Measurements from ENCODE around the gene OR10G4. TPM values are rescaled to one million over a fixed set of nuclear protein-coding genes. Genes with fewer than 3 reads are reported as not detected.
"Not testable (repeated sequence)": the region's sequence is repeated elsewhere in the genome, so short reads cannot be mapped to it uniquely, and the experiment has no call there.

The OR10G4 gene
- not detected in 2 replicates for total RNA-seq (2014; rRNA removed; shearing (Covaris generic))

- DNase-seq (ENCODE audit: low spot score), result no peak
Observed at GRCh38 chr11:124012697-124013096, at the start of gene OR10G4. Gene OR10G4, plus strand, starts transcription at chr11:124012997. Its CDS starts 2,578 bp downstream, at chr11:124015575.

DNA sequence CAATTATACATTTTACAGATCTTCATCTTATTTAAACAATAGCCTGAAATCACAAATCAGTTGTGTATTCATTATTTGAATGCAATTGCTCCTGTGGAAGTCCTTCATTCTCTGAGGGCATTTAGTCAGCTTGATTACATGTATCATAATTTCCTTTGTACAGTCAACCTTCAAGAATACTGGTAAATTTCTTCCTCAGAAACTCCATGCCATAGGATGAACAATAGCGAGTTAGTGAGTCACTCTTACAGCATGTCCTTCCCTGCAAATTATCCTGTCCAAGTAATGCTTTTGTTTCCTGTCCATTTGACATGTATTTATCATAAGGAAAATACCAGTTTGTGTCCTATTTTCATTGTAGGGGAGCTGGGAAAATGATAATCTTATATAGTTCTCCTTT lies 39.0 kb upstream of the OR10G4 start:
- no peak for DNase-seq (ENCODE audit: low spot score)

- no peak for DNase-seq (ENCODE audit: low spot score)
Observed at GRCh38 chr11:123976770-123977560, 35.8 kb upstream of the OR10G4 start.

DNA sequence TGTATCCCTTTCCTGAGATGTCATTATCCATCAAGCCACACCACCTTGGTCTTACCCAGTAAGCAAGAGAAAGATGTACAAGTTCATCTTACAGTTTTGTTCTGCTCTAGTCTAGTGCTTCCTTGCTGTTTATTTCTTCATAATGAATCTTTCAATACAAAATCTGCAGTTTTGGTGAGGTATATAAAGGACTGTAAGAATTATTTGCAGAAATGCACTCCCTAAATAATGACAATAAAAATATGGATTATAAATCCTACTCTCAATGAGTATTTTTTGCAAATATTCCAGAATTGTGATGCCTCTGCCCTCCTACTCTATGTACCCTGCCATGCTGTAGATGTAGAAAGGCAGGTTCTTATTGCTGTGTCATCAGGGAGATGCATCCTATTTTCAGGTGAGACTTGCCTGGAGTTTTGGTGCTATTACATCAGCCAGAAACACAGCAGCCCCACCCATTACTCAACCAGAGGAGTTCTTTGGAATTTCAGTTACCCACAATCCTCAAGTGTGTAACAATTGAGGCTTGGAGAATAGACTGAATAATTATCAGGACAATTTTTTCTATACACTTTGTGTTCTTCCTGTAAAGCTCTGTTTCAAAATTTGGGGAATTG lies 35.0 kb upstream of the OR10G4 start, which contains the start of gene OR10S1:
Gene OR10S1 (minus strand): TSS at position 51 of the 617 bp plus-strand sequence. CDS start 117 bp downstream, outside the sequence.
- no peak for DNase-seq (ENCODE audit: low spot score)

DNA sequence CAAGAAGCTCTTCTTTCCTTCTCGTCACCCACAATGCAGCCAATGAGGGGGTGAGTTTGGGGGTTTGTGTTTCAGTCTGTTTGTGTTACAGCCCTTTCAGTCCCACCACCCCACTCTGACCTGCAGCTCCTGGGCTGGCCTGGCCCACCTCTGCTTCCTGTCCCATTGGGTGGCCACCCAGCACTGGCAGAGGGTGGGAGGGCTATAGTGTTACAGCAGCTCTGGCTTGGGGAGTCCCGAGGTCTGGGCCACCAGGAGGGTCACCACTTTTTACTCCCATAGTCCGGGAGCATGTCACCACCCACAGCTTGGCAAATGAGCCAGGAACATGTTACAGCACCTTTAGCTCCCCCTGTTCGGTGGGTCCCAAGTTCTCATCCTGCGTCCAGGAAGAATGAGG lies 33.5 kb upstream of the OR10G4 start:
- DNase-seq (ENCODE audit: low spot score), result no peak

DNA sequence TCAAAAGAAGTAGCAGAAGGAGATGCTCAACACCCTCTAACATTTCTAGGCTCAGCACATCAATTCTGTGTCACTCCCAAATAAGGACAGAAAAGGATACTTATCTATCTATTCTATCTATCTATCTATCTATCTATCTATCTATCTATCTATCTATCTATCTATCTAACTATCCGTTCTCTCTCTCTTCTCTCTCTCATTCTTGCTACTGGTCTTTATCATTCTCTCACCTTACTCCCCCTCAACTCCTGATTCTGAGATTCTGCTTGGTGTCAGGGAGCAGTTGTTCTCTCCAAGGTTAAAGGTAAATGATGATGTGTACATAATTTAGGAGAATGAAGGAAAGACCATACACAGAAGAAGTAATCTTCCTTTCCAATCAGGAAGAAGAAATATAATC lies 17.7 kb upstream of the OR10G4 start, which contains the start of gene OR10G6:
Gene OR10G6 (minus strand): TSS at position 43 of the 400 bp plus-strand sequence. CDS start 0 bp downstream, at position 43.
- no peak for DNase-seq (ENCODE audit: low spot score)

GRCh38 chr11:124015837-124016236 lies 3.0 kb downstream of the OR10G4 start:
- DNase-seq (ENCODE audit: low spot score), result not testable (repeated sequence)

- DNase-seq (ENCODE audit: low spot score), result no peak
Observed at GRCh38 chr11:124026498-124026897, 13.7 kb downstream of the OR10G4 start, which contains the start of gene OR10G8. Gene OR10G8, plus strand, starts transcription at chr11:124026798. Its CDS starts 2,825 bp downstream, at chr11:124029623.

GRCh38 chr11:124036666-124037065 lies 23.9 kb downstream of the OR10G4 start:
- no peak for DNase-seq (ENCODE audit: low spot score)

- DNase-seq (ENCODE audit: low spot score), result no peak
Observed at GRCh38 chr11:124039557-124039956, 26.8 kb downstream of the OR10G4 start.

DNA sequence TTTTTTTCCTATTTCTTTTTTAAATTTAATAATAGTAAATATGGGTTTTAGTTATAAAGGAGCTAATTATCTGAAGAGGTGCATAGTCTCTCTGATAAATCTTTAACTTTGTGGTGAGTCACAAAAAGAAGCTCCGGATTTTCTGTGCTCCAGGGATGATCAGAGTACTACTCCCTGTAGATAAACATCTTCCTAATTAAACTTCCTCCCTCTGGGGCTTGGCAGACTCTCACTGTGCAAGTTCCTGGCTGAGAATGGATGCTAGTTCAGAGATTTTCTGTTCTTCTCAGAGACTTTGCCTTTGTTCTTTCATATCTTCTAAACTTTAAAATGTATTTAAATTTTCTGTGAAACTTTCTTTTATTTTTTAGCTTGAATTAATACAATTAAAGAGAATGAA lies 28.5 kb downstream of the OR10G4 start, which contains the start of gene OR10G7:
Gene OR10G7 (minus strand): TSS at position 72 of the 400 bp plus-strand sequence. CDS start 2,324 bp downstream, outside the sequence.
- no peak for DNase-seq (ENCODE audit: low spot score)

GRCh38 chr11:124043420-124043819 lies 30.6 kb downstream of the OR10G4 start:
- no peak for DNase-seq (ENCODE audit: low spot score)

DNA sequence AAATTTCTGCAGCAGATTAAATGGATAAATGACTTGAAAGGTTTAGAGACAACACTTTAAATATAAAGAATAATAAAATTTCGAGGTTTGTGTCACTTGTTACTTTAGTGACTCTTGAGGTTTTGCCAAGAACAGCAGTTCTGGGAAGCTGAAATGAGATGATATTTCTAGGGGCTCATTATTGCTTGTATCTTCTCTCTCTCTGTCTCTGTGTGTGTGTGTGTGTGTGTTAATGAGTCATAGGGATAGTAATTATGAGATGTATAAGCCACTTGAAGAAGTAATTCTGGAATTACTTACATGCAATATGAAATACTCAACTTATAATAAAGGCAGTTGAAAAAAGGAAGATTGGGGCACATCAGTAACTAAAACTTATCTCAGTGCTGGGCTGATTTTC lies 38.0 kb downstream of the OR10G4 start:
- no peak for DNase-seq (ENCODE audit: low spot score)

- no peak for DNase-seq (ENCODE audit: low spot score)
Observed at GRCh38 chr11:124052966-124053365, 40.2 kb downstream of the OR10G4 start.

Other genes starting within 250 kb of the OR10G4 start
- gene OR6M1, start 206.6 kb upstream of the OR10G4 start, total RNA-seq (2014; rRNA removed; shearing (Covaris generic)), result not detected in 2 replicates
- gene TMEM225, start 127.3 kb upstream of the OR10G4 start, total RNA-seq (2014; rRNA removed; shearing (Covaris generic)), result not detected in 2 replicates
- gene OR8D4, start 110.8 kb upstream of the OR10G4 start, total RNA-seq (2014; rRNA removed; shearing (Covaris generic)), result not detected in 2 replicates
- not detected in 2 replicates for gene OR4D5, start 73.4 kb upstream of the OR10G4 start, total RNA-seq (2014; rRNA removed; shearing (Covaris generic))
- gene OR6T1, start 69.2 kb upstream of the OR10G4 start, total RNA-seq (2014; rRNA removed; shearing (Covaris generic)), result not detected in 2 replicates
- not detected in 2 replicates for gene OR10S1, start 35.2 kb upstream of the OR10G4 start, total RNA-seq (2014; rRNA removed; shearing (Covaris generic))
- not detected in 2 replicates for gene OR10G6, start 17.8 kb upstream of the OR10G4 start, total RNA-seq (2014; rRNA removed; shearing (Covaris generic))
- not detected in 2 replicates for gene OR10G9, start 10.0 kb downstream of the OR10G4 start, total RNA-seq (2014; rRNA removed; shearing (Covaris generic))
- gene OR10G8, start 13.8 kb downstream of the OR10G4 start, total RNA-seq (2014; rRNA removed; shearing (Covaris generic)), result not detected in 2 replicates
- not detected in 2 replicates for gene OR10G7, start 28.3 kb downstream of the OR10G4 start, total RNA-seq (2014; rRNA removed; shearing (Covaris generic))
- 0.18 and 0.81 TPM in 2 replicates for gene VWA5A, start 102.5 kb downstream of the OR10G4 start, total RNA-seq (2014; rRNA removed; shearing (Covaris generic))
- gene OR10D3, start 170.3 kb downstream of the OR10G4 start, total RNA-seq (2014; rRNA removed; shearing (Covaris generic)), result not detected in 2 replicates
- not detected in 2 replicates for gene OR8G1, start 228.1 kb downstream of the OR10G4 start, total RNA-seq (2014; rRNA removed; shearing (Covaris generic))
- gene OR8G5, start 243.4 kb downstream of the OR10G4 start, total RNA-seq (2014; rRNA removed; shearing (Covaris generic)), result not detected in 2 replicates

Measured in HT-29 (cell line).